HL-60 (cell line): ENCODE data around the gene ASTN2.

Source experiments
- CTCF ChIP-seq: IDR thresholded peaks from one replicate; pipeline ENCODE4 v1.5.1; 2011; ENCODE audit warnings: low read length, control low read depth, inconsistent platforms; ENCODE audit not compliant: insufficient read depth
- GABPA ChIP-seq: IDR thresholded peaks from 2 replicates; pipeline ENCODE4 v1.6.1; 2012; ENCODE audit warnings: low read depth
- POLR2AphosphoS5 ChIP-seq: IDR thresholded peaks from 2 replicates; pipeline ENCODE4 v1.6.1; 2012; ENCODE audit warnings: low read depth
- REST ChIP-seq: IDR thresholded peaks from 2 replicates; pipeline ENCODE4 v1.6.1; 2012; ENCODE audit warnings: low read depth; ENCODE audit not compliant: insufficient replicate concordance

- TF ChIP-seq CTCF: no peak
- no peak for TF ChIP-seq POLR2AphosphoS5
- TF ChIP-seq REST: no peak
- no peak for TF ChIP-seq GABPA
Measured at GRCh38 chr9:117122953-117123352, 291.9 kb downstream of the ASTN2 start.
